ENCODE results near the gene NPY1R.
A peak's percentile ranks its signal among the peaks of the same experiment; 100 is the strongest.

NPY1R gene

DNA sequence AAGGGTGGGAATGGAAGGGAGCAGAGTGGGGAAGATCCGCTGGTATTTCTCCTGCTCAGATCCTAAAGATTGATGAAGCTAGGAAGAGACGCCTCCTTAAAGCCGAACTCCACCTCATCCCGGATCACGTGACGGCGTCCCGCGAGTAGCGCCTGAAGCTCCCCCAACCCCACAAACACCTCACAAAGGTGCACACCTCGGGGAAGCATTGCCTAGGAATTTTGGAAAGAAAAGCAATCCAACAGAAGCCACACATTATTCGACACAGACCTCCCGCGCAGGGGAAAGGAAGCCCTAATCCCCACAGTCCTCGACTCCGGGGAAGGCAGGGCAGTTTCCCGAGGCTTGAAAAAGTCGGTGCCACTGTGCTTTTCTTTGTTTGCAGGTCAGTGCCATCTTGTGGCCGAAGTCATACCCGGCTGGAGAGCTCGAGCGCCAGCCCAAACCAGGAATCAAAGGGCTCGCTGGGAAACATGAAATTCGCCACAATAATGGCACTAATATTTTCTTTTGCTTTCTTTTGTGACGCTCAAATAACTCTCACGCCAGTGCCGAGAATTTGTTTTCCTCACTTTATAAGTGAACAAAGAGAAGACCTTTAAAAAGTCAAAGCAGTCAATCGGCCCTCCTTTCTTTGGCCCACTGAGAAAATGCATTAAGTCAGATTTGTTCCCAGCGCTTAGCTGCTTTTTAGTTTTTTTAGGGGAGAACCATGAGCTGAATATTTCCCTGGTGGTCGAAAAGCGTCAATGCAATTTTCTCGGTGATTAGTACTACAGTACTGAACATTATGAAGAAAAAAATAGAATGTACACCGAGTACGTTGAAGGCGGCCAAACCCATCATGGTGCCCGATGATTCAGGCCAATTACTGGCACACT, at the start of gene NPY1R:
Gene NPY1R, minus strand, starts transcription at position 71 of the 881 bp plus-strand sequence. CDS start 6,042 bp downstream, outside the sequence.
- peak; percentile 10 for DNase-seq

DNA sequence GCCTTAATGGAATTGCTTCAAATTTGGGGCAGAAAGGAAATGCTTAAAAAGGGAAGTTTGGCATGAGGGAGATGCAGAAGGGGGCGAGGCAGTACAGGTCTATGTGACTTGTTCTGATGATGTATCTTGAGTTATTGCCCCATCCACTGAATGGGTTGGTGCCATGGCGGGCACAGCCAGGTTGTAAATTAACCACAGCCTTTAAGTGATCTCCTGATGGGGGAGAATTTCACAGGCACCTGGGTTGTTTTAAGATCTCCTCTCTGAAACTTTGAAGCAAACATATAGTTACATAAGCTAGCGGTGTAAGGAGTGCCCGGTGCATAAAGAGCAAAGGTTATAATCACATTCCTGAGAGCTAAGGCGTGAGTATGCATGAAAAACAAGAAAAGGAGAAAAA, 48.3 kb upstream of the NPY1R start:
- no peak for DNase-seq

DNA sequence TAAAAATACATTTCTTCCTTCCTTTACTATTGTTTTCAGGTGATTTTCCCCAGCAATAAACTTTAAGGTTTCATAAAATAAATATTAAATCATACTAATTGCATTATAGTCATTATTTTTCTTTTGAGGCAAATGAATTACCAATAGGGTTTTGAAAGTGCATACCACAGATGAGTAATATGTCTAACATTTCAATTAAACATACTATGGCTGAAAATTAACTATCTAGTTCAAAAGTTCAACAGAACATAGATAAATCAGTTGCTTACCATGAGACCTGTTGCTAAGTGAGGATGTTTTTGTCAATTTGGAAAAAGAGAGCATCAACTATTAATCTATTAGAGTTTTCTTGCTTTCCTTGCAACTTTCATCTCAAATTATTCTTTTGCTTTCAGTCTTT, 46.3 kb upstream of the NPY1R start:
- DNase-seq: no peak

DNA sequence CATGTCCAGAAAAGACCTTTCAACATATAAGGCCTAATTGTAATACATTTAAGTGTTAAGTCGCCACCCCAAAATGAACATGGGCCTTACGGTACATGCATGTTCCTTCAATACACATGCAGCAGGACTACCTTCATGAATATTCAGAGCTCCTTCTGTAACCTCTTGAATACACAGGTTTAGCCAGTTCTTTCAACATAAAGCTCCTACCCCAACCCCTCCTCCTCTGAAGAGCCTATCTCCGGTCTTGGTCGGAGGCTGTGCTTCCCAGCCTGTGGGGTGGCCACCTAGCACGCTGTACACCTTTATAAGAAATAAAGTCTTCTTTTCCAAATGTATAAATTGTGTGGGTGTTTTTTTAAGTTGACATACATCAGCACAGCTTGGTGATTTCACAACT, 39.6 kb upstream of the NPY1R start:
- no peak for DNase-seq

DNA sequence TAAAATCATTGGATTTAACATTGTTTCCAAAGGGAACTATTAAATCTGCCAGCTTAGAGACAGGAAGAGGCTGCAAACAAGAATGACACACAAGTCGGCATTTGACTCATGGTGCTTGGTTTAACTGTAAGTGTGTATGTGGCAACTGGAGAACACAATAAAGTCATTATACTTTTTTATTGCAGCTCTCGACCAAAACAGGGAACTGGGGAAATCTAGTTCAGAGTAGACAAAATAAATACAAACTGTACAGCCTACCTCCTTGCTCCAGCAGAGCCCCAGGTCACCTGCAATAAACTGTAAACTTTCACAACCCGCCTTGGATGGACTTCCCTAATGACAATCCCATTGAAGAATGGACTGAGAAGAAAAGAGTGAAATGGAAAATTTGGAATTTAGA, 35.3 kb upstream of the NPY1R start:
- no peak for DNase-seq

DNA sequence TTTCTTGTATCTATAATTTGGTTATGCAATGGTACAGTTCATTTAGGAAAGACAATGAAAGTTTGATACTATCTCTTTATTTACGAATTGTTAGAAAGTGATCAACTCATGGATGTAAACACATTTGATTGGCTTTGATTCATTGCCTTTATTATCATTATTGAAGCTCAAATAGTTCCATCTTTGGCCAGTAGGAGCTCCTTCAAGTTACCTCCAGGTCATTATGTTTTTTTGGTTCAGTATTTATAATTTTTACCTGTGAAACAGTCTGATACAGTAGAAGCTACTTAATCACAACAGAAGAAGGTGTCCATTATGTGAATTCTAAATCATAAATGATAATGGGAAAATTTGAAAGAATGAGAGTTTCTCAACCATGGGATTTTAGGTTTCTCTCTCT, 23.7 kb upstream of the NPY1R start:
- DNase-seq: no peak

DNA sequence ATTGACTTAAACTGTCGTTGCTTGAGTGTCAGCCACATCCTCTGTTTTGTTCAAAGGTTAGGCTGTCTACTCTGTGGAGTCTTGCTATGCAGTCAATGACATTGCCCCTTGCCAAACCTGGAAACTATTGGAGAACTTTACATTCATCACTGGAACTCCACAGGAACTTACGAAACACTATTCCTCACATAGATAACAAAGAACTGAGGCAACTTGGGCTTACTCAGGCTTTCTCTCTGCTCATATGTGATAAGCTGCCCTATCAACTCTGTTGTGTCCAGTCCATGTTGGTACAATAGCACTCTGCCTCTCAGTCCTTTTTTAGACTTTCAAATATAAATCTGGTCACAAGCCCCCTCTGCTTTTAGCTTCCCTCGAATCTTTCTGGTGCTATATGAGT, 20.7 kb upstream of the NPY1R start:
- no peak for DNase-seq

DNA sequence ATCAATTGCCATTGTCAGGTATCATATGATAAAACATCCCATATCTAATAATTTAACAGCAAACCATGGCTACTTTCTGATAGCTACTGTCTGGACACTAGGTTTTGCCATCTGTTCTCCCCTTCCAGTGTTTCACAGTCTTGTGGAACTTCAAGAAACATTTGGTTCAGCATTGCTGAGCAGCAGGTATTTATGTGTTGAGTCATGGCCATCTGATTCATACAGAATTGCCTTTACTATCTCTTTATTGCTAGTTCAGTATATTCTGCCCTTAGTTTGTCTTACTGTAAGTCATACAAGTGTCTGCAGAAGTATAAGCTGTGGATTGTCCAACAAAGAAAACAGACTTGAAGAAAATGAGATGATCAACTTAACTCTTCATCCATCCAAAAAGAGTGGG, 18.3 kb upstream of the NPY1R start:
- no peak for DNase-seq

DNA sequence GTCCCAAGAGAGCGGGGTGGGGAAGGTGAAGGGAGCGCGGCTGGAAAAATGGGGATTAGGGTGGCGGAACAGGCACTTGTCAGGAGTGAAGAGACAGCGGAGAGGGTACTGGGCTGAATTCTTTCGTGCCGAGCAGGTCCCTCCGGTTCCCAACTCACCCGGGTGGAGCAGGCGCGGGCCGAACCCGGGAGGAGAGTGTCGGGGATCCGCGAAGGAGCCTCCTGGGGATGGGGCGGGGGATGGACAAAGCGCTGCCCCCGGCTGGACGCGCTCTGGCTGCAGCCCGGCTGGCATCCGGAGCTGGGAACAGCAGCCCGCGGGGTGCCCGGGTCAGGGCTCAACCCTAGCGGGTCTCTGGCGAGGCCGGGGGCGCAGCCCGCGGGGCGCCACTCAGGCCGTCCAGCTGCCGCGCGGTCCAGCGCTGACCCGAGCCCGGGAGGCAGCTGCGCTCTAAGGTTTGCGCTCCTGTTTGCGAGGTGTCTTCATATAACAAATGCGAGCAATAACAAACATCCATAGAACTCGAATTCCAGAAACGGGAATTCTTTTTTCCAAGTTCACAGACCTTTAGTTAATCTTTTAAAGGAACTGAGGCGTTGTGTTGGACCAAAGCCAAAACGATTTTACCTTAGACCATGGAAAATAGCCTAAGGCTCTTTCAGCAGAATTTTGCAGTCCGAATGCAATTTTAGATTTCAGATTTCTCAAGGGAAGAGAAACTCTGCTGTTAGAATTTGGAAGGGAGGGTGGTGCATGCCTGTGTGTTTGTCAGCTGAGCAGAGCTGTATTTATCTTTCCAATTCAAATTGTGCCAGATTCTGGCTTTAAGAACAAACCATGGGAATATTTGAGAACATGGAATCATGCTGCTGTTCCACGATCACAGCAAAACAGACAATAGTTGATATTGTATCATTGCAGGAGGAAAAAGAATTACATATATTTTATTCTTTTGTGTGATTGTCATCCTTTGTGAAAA, 12.0 kb upstream of the NPY1R start:
- no peak for DNase-seq

DNA sequence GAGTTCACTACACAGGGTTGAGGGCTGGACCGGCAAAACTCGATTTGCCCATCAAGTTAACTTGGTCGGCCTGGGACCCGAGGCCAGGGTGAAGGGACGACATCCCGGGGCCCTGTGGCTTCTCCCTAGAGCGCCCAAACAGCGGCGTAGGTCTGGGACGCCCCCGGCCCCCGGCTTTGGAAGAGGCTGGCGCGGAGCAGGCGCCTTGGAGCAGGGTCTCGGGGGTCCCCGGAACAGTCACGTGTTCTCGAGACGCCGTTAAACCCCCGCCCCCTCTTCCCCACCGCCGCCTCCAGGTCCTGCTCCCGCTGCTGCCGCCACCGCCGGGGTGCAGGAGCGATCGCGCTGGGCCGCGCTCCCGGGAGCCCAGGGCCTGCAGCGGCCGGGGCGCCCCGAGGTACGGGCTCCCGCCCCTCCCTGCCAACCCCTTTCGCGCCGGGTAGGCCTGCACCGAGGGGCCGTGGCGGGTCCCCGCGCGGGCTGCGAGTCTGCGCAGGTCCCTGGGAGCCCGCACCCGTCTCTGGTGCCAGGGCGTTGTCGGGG, 11.3 kb upstream of the NPY1R start, which contains the start of gene NPY5R:
Gene NPY5R, plus strand, starts transcription at position 289 of the 543 bp plus-strand sequence. CDS start 6,382 bp downstream, outside the sequence.
- DNase-seq: no peak

DNA sequence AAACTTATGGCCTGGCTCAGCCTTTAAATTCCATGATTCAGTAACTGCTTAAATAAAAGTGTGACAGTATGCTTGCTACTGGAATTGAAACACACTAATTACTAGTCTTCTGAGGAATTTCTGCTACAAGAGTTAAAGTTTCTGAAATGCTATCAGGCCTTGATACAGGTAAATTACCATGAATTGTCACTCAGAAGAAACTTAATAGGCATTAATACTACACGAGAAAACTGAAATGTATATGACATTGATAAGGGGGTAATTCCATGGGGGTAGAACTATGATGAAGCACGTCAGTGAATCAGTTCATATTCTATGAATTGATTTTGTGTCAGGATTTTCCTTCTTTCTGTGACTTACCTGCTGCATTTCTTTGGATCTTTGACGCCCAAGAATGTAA, 3.0 kb upstream of the NPY1R start:
- DNase-seq: no peak

DNA sequence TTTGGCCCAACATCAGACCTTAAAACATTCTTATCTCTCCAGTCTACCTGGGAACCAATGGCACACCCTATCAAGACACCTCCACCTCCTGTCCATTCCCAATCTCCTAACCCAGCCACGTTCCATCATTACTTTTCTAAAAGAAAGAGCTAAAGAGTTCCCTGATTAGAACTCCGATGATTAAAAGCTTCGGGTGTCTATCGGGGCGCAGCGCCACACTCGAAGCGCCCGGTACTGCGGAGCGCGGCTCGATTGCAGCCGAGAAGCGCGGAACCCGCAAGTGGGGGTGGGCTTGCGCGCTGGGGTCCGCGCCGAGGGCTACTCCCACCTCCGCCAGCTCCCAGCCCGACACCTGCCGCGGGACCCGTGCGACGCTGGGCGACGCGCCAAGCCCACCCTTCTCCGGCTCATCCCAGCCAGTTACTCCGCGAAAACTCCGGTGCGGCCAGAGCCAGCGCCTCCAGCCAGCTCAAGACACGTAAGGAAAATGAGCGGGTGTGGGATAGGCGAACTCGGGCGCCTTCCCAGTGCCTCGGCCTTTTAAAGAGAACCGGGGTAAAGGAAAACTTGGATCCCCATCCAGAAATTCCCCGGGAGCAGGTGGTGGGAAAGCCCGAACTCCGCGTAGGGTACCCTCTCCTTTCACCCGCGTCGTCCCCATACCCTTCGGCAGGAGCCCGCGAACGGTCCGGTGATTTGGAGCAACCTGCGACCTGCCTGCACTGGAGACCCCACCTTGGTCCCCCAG, 593 bp downstream of the NPY1R start:
- no peak for DNase-seq

DNA sequence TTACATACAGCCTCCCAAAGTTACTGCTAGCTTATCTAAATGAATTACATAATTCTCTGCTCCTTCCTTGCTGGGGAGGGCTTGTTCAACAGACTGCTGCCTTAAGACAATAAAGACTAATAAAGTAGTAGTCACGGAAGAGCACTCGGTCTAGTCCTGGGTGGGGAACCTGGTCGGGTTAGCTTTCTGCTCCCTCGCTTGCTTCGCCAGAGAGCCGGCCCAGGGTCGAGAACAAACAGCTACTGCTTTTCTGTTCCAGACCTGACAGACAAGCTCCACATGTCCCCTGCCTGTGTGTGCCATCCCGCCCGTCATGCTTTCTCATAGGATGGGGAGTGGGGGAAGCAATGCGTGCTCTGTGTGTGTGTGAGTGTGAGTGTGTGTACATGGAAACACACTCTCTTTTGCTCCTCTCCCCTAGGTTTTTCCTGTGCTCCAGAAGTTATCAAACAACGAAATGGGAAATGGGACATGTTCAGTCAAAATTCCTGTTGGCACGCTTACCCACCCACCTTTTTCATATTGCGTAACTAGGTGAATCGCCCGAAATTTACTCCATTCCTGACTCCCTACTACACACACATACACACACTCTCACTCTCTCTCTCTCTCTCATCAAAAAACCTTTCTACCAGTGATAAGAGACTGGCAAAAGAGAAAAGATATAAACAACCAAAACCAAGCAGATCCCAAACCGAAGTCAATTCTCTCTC, 1.3 kb downstream of the NPY1R start:
- no peak for DNase-seq

DNA sequence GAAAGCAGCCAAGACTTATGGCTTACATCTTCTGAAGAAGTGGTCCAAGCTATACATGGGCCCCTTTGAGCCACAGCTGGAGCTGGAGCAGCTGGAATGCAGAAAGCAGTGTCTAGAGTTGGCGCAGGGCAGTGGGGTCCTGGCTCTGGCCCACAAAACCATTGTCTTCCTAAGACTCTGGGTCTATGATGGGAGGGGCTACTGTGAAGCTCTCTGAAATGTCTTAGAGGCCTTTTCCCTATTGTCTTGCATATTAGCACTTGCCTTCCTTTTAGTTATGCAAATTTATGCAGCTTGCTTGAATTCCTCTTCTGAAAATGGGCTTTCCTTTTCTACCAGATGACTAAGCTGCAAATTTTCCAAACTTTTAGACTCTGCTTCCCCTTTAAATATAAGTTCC, 15.3 kb downstream of the NPY1R start:
- DNase-seq: no peak

DNA sequence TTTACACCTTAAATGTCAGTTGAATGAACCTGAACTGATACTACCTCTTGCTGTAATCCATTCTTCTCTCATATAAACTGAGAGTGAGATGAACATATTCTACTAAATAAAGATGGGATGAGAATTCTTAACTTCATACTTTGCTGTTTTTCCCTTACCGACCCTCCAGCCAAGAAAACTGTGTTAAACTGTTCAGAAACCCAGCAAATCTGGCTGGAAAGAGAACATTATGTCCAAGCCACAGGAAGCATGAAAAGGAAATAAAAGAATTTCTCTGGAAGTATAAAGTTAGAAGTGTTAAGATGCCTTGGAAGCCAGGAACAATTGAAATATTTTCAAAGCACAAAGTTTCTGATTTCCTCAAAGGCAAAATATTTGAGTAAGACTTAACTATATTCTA, 22.9 kb downstream of the NPY1R start:
- DNase-seq: no peak

DNA sequence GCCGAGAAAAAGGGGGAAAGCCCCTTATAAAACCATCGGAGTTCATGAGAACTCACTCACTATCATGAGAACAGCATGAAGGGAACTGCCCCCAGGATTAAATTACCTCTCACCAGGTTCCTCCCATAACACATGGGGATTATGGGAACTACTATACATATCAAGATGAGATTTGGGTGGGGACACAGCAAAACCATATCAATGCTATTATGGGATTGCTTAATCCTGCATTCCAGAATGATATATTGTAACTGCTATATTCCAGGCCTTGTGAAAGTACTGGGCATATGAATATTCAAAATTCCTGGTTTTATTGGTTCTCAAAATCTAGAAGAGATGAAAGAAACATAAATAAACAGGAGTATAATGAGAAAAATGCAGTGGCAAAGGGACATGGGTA, 29.3 kb downstream of the NPY1R start:
- DNase-seq: no peak

DNA sequence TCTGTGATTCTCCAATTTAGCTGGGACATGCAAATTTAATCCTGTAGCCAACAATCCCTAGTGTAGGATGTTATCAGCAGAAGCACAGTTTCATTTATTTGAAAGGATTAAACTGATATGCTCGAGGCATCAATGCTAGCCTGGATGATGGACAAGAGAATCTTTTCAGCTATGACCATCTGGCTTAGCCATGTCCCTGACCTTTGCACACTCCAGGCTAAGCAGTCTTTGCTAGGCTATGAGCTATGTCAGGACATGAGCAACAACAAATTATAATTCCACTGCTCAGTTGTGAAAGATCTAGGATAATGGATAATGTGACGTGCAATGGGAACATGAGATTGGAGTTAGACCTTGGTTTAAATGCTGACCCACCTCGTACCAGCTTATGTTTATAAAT, 32.0 kb downstream of the NPY1R start:
- DNase-seq: no peak

DNA sequence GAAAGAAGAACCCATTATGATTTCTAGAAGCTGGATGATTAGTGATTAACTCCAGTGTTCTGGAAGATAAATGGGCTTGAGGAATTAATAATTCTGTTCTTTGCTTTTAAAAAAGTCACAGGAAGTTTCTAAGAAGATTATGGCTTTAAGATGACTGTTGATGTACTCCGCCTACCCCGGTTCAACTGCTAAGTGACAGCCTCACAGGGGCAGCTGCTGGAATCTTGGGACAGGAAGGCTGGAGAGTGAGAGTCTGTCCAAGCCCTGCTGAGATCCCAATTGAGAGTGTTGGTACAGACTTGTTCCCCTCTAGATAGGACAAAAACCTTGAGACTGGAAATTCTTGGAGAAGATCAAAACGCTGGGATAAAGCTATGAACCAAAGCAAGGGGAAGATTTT, 37.3 kb downstream of the NPY1R start:
- DNase-seq: no peak

DNA sequence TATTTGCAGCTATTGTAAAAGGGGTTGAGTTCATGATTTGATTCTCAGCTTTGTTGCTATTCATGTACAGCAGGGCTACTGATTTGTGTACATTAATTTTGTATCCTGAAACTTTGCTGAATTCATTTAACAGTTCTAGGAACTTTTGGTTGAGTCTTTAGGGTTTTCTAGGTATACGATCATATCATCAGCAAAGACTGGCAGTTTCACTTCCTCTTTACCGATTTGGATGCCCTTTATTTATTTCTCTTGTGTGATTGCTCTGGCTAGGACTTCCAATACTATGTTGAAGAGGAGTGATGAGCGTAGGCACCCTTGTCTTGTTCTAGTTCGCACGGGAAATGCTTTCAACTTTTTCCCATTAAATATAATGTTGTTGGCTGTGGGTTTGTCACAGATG, 48.1 kb downstream of the NPY1R start:
- no peak for DNase-seq

DNA sequence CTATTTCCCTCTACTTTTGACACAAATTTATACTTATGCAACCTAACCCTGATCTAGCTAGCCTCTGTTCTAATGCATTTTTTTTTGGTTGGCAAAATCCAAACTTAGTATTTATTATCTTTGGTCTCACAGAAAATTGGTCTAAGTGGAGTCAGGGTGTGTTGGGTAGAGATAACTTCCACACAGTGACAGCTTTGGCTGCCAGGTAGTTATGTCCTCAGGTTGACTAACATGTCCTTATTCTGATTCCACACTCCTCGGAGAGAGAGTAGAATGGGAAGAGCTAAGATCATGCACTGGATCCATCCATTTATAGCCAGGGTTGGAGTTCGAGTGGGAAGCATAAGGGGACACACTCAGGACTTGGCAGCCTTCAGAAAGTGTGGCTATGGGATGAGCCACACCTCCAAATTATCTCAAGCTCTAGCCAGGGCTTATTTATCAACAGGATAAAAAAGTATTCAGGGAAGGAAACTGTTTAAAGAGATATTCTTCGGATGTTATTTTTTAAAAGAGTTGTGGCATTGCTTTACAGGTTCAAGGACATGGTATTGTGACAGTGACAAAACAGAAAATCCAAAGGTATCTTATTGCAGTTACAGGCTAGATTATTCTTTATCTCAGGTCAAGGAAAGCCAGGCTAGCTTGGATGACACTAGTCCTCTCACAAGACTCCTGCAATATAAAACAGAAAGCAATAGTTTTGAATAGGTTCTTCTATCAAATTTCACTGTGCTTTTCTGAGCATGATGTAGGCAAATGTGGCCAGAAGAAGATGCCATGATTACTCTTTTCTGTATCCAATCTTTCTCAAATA, 51.5 kb downstream of the NPY1R start:
- DNase-seq: no peak

DNA sequence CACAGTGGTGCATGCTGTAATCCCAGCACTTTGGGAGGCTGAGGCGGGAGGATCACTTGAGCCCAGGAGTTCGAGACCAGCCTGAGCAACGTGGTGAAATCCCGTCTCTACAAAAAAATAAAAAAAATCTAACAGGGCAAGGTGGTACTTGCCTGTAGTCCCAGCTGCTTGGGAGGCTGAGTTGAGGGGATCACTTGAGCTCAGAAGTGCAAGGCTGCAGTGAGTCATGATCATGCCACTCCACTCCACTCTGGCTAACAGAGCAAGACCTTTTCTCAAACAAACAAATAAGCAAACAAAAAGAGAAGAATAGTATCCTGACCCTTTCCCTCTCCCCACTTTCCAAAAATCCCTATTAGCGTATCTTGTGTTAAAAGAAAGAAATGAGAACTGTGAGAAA, 52.7 kb downstream of the NPY1R start:
- DNase-seq: no peak
